ENCODE results near the gene NR3C1.

The NR3C1 gene

GRCh38 chr5:143405849-143406098 lies 2.3 kb upstream of the NR3C1 start:
- H3K27ac ChIP-seq (ENCODE audit: low read length, poor library complexity, severe bottlenecking) = peak overlapping the region; percentile 93
- 78% methylated on average over 2 of the region's 3 CpGs for WGBS
- H3K4me1 ChIP-seq (ENCODE audit: control insufficient read depth, insufficient read depth, low read depth, low read length) = no peaks in the 10 kb centered on the region
- no peak overlapping the region for H2BK12ac ChIP-seq (ENCODE audit: low read length in 2 of 2)
- H3K4ac ChIP-seq (ENCODE audit: low read depth in 1 of 2, low read length in 2 of 2) = peak overlapping the region; percentile 80 to 91
- H4K91ac ChIP-seq (ENCODE audit: low read length) = no peak overlapping the region
- H3K9ac ChIP-seq (ENCODE audit: low read length) = peak overlapping the region; percentile 96
- H3K27me3 ChIP-seq (ENCODE audit: control insufficient read depth in 1 of 2, insufficient read depth in 1 of 2, low read length in 2 of 2) = no peaks in the 10 kb centered on the region
- no peaks in the 10 kb centered on the region for H3K36me3 ChIP-seq (ENCODE audit: control insufficient read depth in 1 of 2, insufficient read depth in 2 of 2, low read depth in 1 of 2, low read length in 2 of 2)
- peak overlapping the region; percentile 94 for H4K8ac ChIP-seq (ENCODE audit: low read length)
- H3K14ac ChIP-seq (ENCODE audit: low read length in 2 of 2) = no peak overlapping the region
- DNase-seq = no peak
- H2AFZ ChIP-seq (ENCODE audit: low read depth, low read length) = peak overlapping the region; percentile 86
- peak overlapping the region; percentile 87 for H3K4me2 ChIP-seq (ENCODE audit: low read length, poor library complexity, severe bottlenecking)
- H2BK5ac ChIP-seq (ENCODE audit: low read depth, low read length, poor library complexity, severe bottlenecking) = no peak overlapping the region
- H3K23ac ChIP-seq (ENCODE audit: low read length in 2 of 2) = no peak overlapping the region
- no peak overlapping the region for H2AK5ac ChIP-seq (ENCODE audit: low read length, severe bottlenecking)
- H3K4me3 ChIP-seq (ENCODE audit: insufficient read depth in 1 of 2, low read depth in 1 of 2, low read length in 2 of 2) = peak overlapping the region; percentile 82 to 97
- H2BK15ac ChIP-seq (ENCODE audit: low read depth, poor library complexity, severe bottlenecking) = peak overlapping the region; percentile 4
- peak overlapping the region; percentile 88 for H2BK120ac ChIP-seq (ENCODE audit: low read depth, low read length)
- H3K79me1 ChIP-seq (replicated peaks; ENCODE audit: low read length, poor library complexity, severe bottlenecking) = peaks cover 3% of the 10 kb centered on the region
- no peaks in the 10 kb centered on the region for H3K9me3 ChIP-seq (ENCODE audit: control insufficient read depth, low read length)
- H3K18ac ChIP-seq (ENCODE audit: low read depth in 1 of 2, low read length in 2 of 2) = peak overlapping the region; percentile 86 to 98

GRCh38 chr5:143405063-143405848 lies 1.8 kb upstream of the NR3C1 start:
- Histone ChIP-seq H3K14ac (ENCODE audit: low read length in 2 of 2) (peak overlapping the region in 1 of 2 experiments; percentile 76), H3K36me3 (ENCODE audit: control insufficient read depth in 1 of 2, insufficient read depth in 2 of 2, low read depth in 1 of 2, low read length in 2 of 2) (peaks cover 0 to 2% of the 10 kb centered on the region in 2 experiments), H2BK5ac (ENCODE audit: low read depth, low read length, poor library complexity, severe bottlenecking) (peak overlapping the region; percentile 60), H2BK120ac (ENCODE audit: low read depth, low read length) (peak overlapping the region; percentile 88), H2BK15ac (ENCODE audit: low read depth, poor library complexity, severe bottlenecking) (peak overlapping the region; percentile 98), H4K8ac (ENCODE audit: low read length) (peak overlapping the region; percentile 94), H3K18ac (ENCODE audit: low read depth in 1 of 2, low read length in 2 of 2) (peak overlapping the region; percentile 86 to 98), H3K9ac (ENCODE audit: low read length) (peak overlapping the region; percentile 96), H3K23ac (ENCODE audit: low read length in 2 of 2) (no peak overlapping the region), H4K91ac (ENCODE audit: low read length) (peak overlapping the region; percentile 95), H2AFZ (ENCODE audit: low read depth, low read length) (peak overlapping the region; percentile 86), H3K4ac (ENCODE audit: low read depth in 1 of 2, low read length in 2 of 2) (peak overlapping the region; percentile 80 to 91), H3K79me1 (replicated peaks; ENCODE audit: low read length, poor library complexity, severe bottlenecking) (peaks cover 3% of the 10 kb centered on the region), H3K4me3 (ENCODE audit: insufficient read depth in 1 of 2, low read depth in 1 of 2, low read length in 2 of 2) (peak overlapping the region; percentile 82 to 97), H3K27ac (ENCODE audit: low read length, poor library complexity, severe bottlenecking) (peak overlapping the region; percentile 93), H3K4me2 (ENCODE audit: low read length, poor library complexity, severe bottlenecking) (peak overlapping the region; percentile 87), H2AK5ac (ENCODE audit: low read length, severe bottlenecking) (no peak overlapping the region), H3K27me3 (ENCODE audit: control insufficient read depth in 1 of 2, insufficient read depth in 1 of 2, low read length in 2 of 2) (no peaks in the 10 kb centered on the region), H2BK12ac (ENCODE audit: low read length in 2 of 2) (peak overlapping the region; percentile 62 to 73), H3K4me1 (ENCODE audit: control insufficient read depth, insufficient read depth, low read depth, low read length) (peaks cover under 1% of the 10 kb centered on the region), H3K9me3 (ENCODE audit: control insufficient read depth, low read length) (no peaks in the 10 kb centered on the region)
- 4% methylated on average over 44 of the region's 52 CpGs for WGBS
- peak; percentile 80 for DNase-seq

GRCh38 chr5:143404416-143405062 lies 1.1 kb upstream of the NR3C1 start:
- Histone ChIP-seq H2BK5ac (ENCODE audit: low read depth, low read length, poor library complexity, severe bottlenecking) (peak overlapping the region; percentile 91), H2BK120ac (ENCODE audit: low read depth, low read length) (peak overlapping the region; percentile 100), H3K23ac (ENCODE audit: low read length in 2 of 2) (peak overlapping the region in 1 of 2 experiments; percentile 80), H2AFZ (ENCODE audit: low read depth, low read length) (peak overlapping the region; percentile 86), H3K9ac (ENCODE audit: low read length) (peak overlapping the region; percentile 96), H3K79me1 (replicated peaks; ENCODE audit: low read length, poor library complexity, severe bottlenecking) (peaks cover 7% of the 10 kb centered on the region), H3K27ac (ENCODE audit: low read length, poor library complexity, severe bottlenecking) (peak overlapping the region; percentile 93), H3K9me3 (ENCODE audit: control insufficient read depth, low read length) (no peaks in the 10 kb centered on the region), H2BK12ac (ENCODE audit: low read length in 2 of 2) (peak overlapping the region; percentile 62 to 98), H2BK15ac (ENCODE audit: low read depth, poor library complexity, severe bottlenecking) (peak overlapping the region; percentile 98), H3K4ac (ENCODE audit: low read depth in 1 of 2, low read length in 2 of 2) (peak overlapping the region; percentile 80 to 96), H3K36me3 (ENCODE audit: control insufficient read depth in 1 of 2, insufficient read depth in 2 of 2, low read depth in 1 of 2, low read length in 2 of 2) (peaks cover 0 to 9% of the 10 kb centered on the region in 2 experiments), H3K4me2 (ENCODE audit: low read length, poor library complexity, severe bottlenecking) (peak overlapping the region; percentile 87), H4K8ac (ENCODE audit: low read length) (peak overlapping the region; percentile 95), H2AK5ac (ENCODE audit: low read length, severe bottlenecking) (no peak overlapping the region), H4K91ac (ENCODE audit: low read length) (peak overlapping the region; percentile 95), H3K4me3 (ENCODE audit: insufficient read depth in 1 of 2, low read depth in 1 of 2, low read length in 2 of 2) (peak overlapping the region; percentile 82 to 97), H3K18ac (ENCODE audit: low read depth in 1 of 2, low read length in 2 of 2) (peak overlapping the region; percentile 98 to 99), H3K4me1 (ENCODE audit: control insufficient read depth, insufficient read depth, low read depth, low read length) (peaks cover 2% of the 10 kb centered on the region), H3K27me3 (ENCODE audit: control insufficient read depth in 1 of 2, insufficient read depth in 1 of 2, low read length in 2 of 2) (no peaks in the 10 kb centered on the region), H3K14ac (ENCODE audit: low read length in 2 of 2) (peak overlapping the region in 1 of 2 experiments; percentile 88)
- under 1% methylated on average over 24 of the region's 41 CpGs for WGBS
- peak; percentile 89 for DNase-seq

- Histone ChIP-seq H3K18ac (ENCODE audit: low read depth in 1 of 2, low read length in 2 of 2) (peak overlapping the region; percentile 96 to 99), H3K9me3 (ENCODE audit: control insufficient read depth, low read length) (no peaks in the 10 kb centered on the region), H2BK12ac (ENCODE audit: low read length in 2 of 2) (peak overlapping the region; percentile 89 to 97), H3K9ac (ENCODE audit: low read length) (peak overlapping the region; percentile 95), H3K27ac (ENCODE audit: low read length, poor library complexity, severe bottlenecking) (peak overlapping the region; percentile 89), H2AK5ac (ENCODE audit: low read length, severe bottlenecking) (no peak overlapping the region), H3K4me3 (ENCODE audit: insufficient read depth in 1 of 2, low read depth in 1 of 2, low read length in 2 of 2) (peak overlapping the region; percentile 89 to 97), H4K8ac (ENCODE audit: low read length) (peak overlapping the region; percentile 94), H3K27me3 (ENCODE audit: control insufficient read depth in 1 of 2, insufficient read depth in 1 of 2, low read length in 2 of 2) (no peaks in the 10 kb centered on the region), H3K4me1 (ENCODE audit: control insufficient read depth, insufficient read depth, low read depth, low read length) (peaks cover 2% of the 10 kb centered on the region), H3K79me1 (replicated peaks; ENCODE audit: low read length, poor library complexity, severe bottlenecking) (peaks cover 7% of the 10 kb centered on the region), H2AFZ (ENCODE audit: low read depth, low read length) (peak overlapping the region; percentile 39), H4K91ac (ENCODE audit: low read length) (peak overlapping the region; percentile 97), H3K14ac (ENCODE audit: low read length in 2 of 2) (peak overlapping the region in 1 of 2 experiments; percentile 98), H3K36me3 (ENCODE audit: control insufficient read depth in 1 of 2, insufficient read depth in 2 of 2, low read depth in 1 of 2, low read length in 2 of 2) (peaks cover 0 to 18% of the 10 kb centered on the region in 2 experiments), H2BK120ac (ENCODE audit: low read depth, low read length) (peak overlapping the region; percentile 86), H3K4me2 (ENCODE audit: low read length, poor library complexity, severe bottlenecking) (peak overlapping the region; percentile 84), H3K4ac (ENCODE audit: low read depth in 1 of 2, low read length in 2 of 2) (peak overlapping the region; percentile 79 to 81), H2BK15ac (ENCODE audit: low read depth, poor library complexity, severe bottlenecking) (peak overlapping the region; percentile 100), H2BK5ac (ENCODE audit: low read depth, low read length, poor library complexity, severe bottlenecking) (peak overlapping the region; percentile 96), H3K23ac (ENCODE audit: low read length in 2 of 2) (peak overlapping the region in 1 of 2 experiments; percentile 93)
- WGBS = 0% methylated on average over 19 of the region's 27 CpGs
- no peak for DNase-seq
Measured at GRCh38 chr5:143403334-143403592, 223 bp downstream of the NR3C1 start.

Measured in mesenchymal stem cell (in vitro differentiated cells and primary cell).